Measurements from ENCODE around the gene SNX20.

- no peak for TF ChIP-seq POLR2A (IDR thresholded peaks at IDR 0.05; ENCODE audit: low read length)
- TF ChIP-seq GATA1 (IDR thresholded peaks at IDR 0.05; ENCODE audit: low read depth, low read length), result no peak
Measured at GRCh38 chr16:50631249-50631984, 49.7 kb downstream of the SNX20 start.

Measured in erythroblast (primary cell).